HepG2 (cell line): ENCODE data around the gene CEBPB. TPM values are rescaled to one million over a fixed set of nuclear protein-coding genes. Genes with fewer than 3 reads are reported as not detected.
A peak's percentile ranks its signal among the peaks of the same experiment; 100 is the strongest.

Experiments
- FOXA3 ChIP-seq: IDR thresholded peaks from 2 replicates; pipeline ENCODE4 v1.6.1; 2016; ENCODE audit warnings: missing genetic modification reagents, missing compliant biosample characterization
- FOXK2 ChIP-seq: fragments of 450-650 bp; IDR thresholded peaks from 2 replicates; pipeline ENCODE4 v1.6.1; 2016
- HDAC2 ChIP-seq: sonication (generic); formaldehyde crosslinking; IDR thresholded peaks from 2 replicates; pipeline ENCODE4 v1.4.0; 2020; ENCODE audit warnings: missing genetic modification reagents
- IKZF1 ChIP-seq: fragments of 450-650 bp; IDR thresholded peaks from 2 replicates; pipeline ENCODE4 v1.7.1; 2016
- MEIS2 ChIP-seq: sonication (generic); formaldehyde crosslinking; IDR thresholded peaks from 2 replicates; pipeline ENCODE4 v1.9.0; 2021; ENCODE audit warnings: mild to moderate bottlenecking, missing genetic modification reagents
- SAP130 ChIP-seq: IDR thresholded peaks from 2 replicates; pipeline ENCODE4 v1.6.1; 2016; ENCODE audit warnings: low read depth
- SMAD3 ChIP-seq: sonication (generic); formaldehyde crosslinking; IDR thresholded peaks from 2 replicates; pipeline ENCODE4 v1.4.0; 2020; ENCODE audit warnings: missing genetic modification reagents
- ZC3H4 ChIP-seq: sonication (generic); formaldehyde crosslinking; IDR thresholded peaks from 2 replicates; pipeline ENCODE4 v1.4.0; 2020; ENCODE audit warnings: missing genetic modification reagents, borderline replicate concordance
- ZNF235 ChIP-seq: sonication (generic); formaldehyde crosslinking; IDR thresholded peaks from 2 replicates; pipeline ENCODE4 v1.8.1; 2023; ENCODE audit warnings: mild to moderate bottlenecking, missing genetic modification reagents, borderline replicate concordance
- ZNF354B ChIP-seq: sonication (generic); formaldehyde crosslinking; IDR thresholded peaks from 2 replicates; pipeline ENCODE4 v1.8.0; 2022; ENCODE audit warnings: mild to moderate bottlenecking, missing genetic modification reagents
- ZNF598 ChIP-seq: sonication (generic); formaldehyde crosslinking; IDR thresholded peaks from 2 replicates; pipeline ENCODE4 v1.5.1; 2020; ENCODE audit warnings: mild to moderate bottlenecking, missing genetic modification reagents, borderline replicate concordance
- polyA plus RNA-seq, 8 experiments: library from polyadenylated mRNA; depleted of rRNA in 3 of 8; stranded (reverse) in 7 of 8; unstranded in 1 of 8; fragments of >200 nt; fragmentation: Illumina TruSeq in 4 of 8; extraction: Trizol in 4 of 8; gene quantifications; 2 replicates each; pipeline versions ENCODE4 v1.2.1 to v1.2.3, GENCODE V29; 2011 to 2016; ENCODE audit warnings: low read depth in 4 of 8, missing spikeins in 1 of 8, mixed read lengths in 1 of 8; ENCODE audit not compliant: insufficient read depth in 1 of 8
- total RNA-seq, 5 experiments: library from RNA; depleted of rRNA; stranded (reverse); fragments of >200 nt; fragmentation: Illumina TruSeq; extraction: Trizol; gene quantifications; 2 replicates each; pipeline ENCODE4 v1.2.3, GENCODE V29; 2016; ENCODE audit warnings: low read depth in 1 of 5
- TF ChIP-seq, protein P1 (sequence below): sonication (generic); formaldehyde crosslinking; IDR thresholded peaks from 2 replicates; pipeline ENCODE4 v1.9.0; 2022; ENCODE audit warnings: missing genetic modification reagents, mild to moderate bottlenecking, borderline replicate concordance
- TF ChIP-seq, protein P2 (sequence below), 2 experiments: sonication (generic) in 1 of 2; formaldehyde crosslinking in 1 of 2; IDR thresholded peaks; 2 replicates each; pipeline versions ENCODE4 v1.5.1 to v1.6.1; 2011 to 2020; ENCODE audit warnings: borderline replicate concordance in 1 of 2, low read depth in 1 of 2, low read length in 1 of 2, mild to moderate bottlenecking in 1 of 2, missing genetic modification reagents in 1 of 2, moderate library complexity in 1 of 2
- TF ChIP-seq, protein P3 (sequence below): IDR thresholded peaks from 2 replicates; pipeline ENCODE4 v1.4.0; 2020; ENCODE audit warnings: mild to moderate bottlenecking, missing genetic modification reagents
- TF ChIP-seq, protein P4 (sequence below): sonication (generic); formaldehyde crosslinking; IDR thresholded peaks from 2 replicates; pipeline ENCODE4 v1.4.0; 2020; ENCODE audit warnings: low read depth, mild to moderate bottlenecking, missing genetic modification reagents

Gene CEBPB
- total and polyA plus RNA-seq, 2 of the 13 experiments (the other 11 are each of a cell fraction or from before 2014, with no cell fraction given): 18.5 to 28.2 TPM

DNA sequence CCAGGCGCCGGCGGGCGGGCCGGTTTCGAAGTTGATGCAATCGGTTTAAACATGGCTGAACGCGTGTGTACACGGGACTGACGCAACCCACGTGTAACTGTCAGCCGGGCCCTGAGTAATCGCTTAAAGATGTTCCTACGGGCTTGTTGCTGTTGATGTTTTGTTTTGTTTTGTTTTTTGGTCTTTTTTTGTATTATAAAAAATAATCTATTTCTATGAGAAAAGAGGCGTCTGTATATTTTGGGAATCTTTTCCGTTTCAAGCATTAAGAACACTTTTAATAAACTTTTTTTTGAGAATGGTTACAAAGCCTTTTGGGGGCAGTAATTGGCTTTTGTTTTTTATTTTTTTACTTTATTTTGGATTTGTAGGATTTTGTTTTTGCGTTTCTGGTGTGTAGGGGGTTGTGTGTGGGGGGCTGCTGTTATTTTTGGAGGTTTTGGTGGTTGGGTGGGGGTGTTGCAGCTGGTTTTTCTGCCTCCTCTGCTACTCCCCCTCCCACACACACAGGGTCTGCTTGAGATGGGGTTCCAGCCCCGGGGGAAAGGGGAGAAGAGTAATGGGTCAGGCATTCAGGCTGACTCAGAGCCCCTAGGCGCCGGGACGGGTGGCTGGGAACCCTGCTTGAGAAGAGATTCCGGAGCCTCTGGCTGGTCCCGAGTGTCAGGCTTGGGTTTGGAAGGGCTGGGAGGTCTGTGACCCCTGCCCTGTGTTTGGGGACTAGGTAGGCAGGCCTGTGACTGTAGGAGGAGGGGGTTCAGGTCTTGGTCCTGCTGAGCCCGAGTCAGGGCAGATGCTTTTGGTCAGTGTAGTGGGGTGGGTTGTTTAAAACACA lies 2.0 kb downstream of the CEBPB start (continued):
- TF ChIP-seq FOXK2 (peak; percentile 97), ZNF235 (no peak), ZNF354B (CRISPR knock-in tag) (no peak), MEIS2 (peak; percentile 80; the same call in 1 of the 2 replicates), FOXA3 (CRISPR knock-in tag) (peak; percentile 94), HDAC2 (CRISPR knock-in tag) (peak; percentile 87), ZNF598 (CRISPR knock-in tag) (no peak), ZC3H4 (CRISPR knock-in tag) (peak; percentile 17; the same call in 1 of the 2 replicates), SMAD3 (CRISPR knock-in tag) (peak; percentile 75; the same call in 1 of the 2 replicates), SAP130 (peak; percentile 99), IKZF1 (no peak)
- TF ChIP-seq, protein P1, sequence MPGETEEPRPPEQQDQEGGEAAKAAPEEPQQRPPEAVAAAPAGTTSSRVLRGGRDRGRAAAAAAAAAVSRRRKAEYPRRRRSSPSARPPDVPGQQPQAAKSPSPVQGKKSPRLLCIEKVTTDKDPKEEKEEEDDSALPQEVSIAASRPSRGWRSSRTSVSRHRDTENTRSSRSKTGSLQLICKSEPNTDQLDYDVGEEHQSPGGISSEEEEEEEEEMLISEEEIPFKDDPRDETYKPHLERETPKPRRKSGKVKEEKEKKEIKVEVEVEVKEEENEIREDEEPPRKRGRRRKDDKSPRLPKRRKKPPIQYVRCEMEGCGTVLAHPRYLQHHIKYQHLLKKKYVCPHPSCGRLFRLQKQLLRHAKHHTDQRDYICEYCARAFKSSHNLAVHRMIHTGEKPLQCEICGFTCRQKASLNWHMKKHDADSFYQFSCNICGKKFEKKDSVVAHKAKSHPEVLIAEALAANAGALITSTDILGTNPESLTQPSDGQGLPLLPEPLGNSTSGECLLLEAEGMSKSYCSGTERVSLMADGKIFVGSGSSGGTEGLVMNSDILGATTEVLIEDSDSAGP: peak; percentile 24; the same call in 1 of the 2 replicates
- TF ChIP-seq, protein P2, sequence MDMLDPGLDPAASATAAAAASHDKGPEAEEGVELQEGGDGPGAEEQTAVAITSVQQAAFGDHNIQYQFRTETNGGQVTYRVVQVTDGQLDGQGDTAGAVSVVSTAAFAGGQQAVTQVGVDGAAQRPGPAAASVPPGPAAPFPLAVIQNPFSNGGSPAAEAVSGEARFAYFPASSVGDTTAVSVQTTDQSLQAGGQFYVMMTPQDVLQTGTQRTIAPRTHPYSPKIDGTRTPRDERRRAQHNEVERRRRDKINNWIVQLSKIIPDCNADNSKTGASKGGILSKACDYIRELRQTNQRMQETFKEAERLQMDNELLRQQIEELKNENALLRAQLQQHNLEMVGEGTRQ (IDR thresholded peaks at IDR 0.05; ENCODE audit: low read depth, low read length): no peak
- TF ChIP-seq, protein P2 (CRISPR knock-in tag; IDR thresholded peaks at IDR 0.05; ENCODE audit: borderline replicate concordance): no peak
- TF ChIP-seq, protein P3, sequence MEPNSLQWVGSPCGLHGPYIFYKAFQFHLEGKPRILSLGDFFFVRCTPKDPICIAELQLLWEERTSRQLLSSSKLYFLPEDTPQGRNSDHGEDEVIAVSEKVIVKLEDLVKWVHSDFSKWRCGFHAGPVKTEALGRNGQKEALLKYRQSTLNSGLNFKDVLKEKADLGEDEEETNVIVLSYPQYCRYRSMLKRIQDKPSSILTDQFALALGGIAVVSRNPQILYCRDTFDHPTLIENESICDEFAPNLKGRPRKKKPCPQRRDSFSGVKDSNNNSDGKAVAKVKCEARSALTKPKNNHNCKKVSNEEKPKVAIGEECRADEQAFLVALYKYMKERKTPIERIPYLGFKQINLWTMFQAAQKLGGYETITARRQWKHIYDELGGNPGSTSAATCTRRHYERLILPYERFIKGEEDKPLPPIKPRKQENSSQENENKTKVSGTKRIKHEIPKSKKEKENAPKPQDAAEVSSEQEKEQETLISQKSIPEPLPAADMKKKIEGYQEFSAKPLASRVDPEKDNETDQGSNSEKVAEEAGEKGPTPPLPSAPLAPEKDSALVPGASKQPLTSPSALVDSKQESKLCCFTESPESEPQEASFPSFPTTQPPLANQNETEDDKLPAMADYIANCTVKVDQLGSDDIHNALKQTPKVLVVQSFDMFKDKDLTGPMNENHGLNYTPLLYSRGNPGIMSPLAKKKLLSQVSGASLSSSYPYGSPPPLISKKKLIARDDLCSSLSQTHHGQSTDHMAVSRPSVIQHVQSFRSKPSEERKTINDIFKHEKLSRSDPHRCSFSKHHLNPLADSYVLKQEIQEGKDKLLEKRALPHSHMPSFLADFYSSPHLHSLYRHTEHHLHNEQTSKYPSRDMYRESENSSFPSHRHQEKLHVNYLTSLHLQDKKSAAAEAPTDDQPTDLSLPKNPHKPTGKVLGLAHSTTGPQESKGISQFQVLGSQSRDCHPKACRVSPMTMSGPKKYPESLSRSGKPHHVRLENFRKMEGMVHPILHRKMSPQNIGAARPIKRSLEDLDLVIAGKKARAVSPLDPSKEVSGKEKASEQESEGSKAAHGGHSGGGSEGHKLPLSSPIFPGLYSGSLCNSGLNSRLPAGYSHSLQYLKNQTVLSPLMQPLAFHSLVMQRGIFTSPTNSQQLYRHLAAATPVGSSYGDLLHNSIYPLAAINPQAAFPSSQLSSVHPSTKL (CRISPR knock-in tag): peak; percentile 62
- TF ChIP-seq, protein P4, sequence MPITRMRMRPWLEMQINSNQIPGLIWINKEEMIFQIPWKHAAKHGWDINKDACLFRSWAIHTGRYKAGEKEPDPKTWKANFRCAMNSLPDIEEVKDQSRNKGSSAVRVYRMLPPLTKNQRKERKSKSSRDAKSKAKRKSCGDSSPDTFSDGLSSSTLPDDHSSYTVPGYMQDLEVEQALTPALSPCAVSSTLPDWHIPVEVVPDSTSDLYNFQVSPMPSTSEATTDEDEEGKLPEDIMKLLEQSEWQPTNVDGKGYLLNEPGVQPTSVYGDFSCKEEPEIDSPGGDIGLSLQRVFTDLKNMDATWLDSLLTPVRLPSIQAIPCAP: no peak
